Measurements from ENCODE around the gene IL16. TPM values are rescaled to one million over a fixed set of nuclear protein-coding genes. Genes with fewer than 3 reads are reported as not detected.
A peak's percentile ranks its signal among the peaks of the same experiment; 100 is the strongest.
"Not testable (repeated sequence)": the region's sequence is repeated elsewhere in the genome, so short reads cannot be mapped to it uniquely, and the experiment has no call there.

IL16 gene
- total RNA-seq, 1 donor from 2014 or later: 34.6 TPM

- H3K4me1 ChIP-seq: peaks cover 30% of the 10 kb centered on the region
- ATAC-seq (no peak), DNase-seq (no peak)
- TF ChIP-seq CTCF (IDR thresholded peaks at IDR 0.05): no peak
- no peak overlapping the region for H3K27ac ChIP-seq
- H3K9me3 ChIP-seq: no peaks in the 10 kb centered on the region
- H3K36me3 ChIP-seq: no peaks in the 10 kb centered on the region
- intact Hi-C loops (cut with DNase I): loop anchor here (10.0 kb wide), 1 partner anchor 108 kb away; no protein-coding TSS in a partner anchor
- no peaks in the 10 kb centered on the region for H3K27me3 ChIP-seq (ENCODE audit: low read depth)
- no peak overlapping the region for H3K4me3 ChIP-seq
These were observed 40.4 kb upstream of the IL16 start for GRCh38 chr15:81156324-81156723.

- DNase-seq (no peak), ATAC-seq (peak; percentile 57 to 64)
- Histone ChIP-seq H3K27ac (no peak overlapping the region), H3K4me3 (no peak overlapping the region), H3K27me3 (ENCODE audit: low read depth) (no peaks in the 10 kb centered on the region), H3K9me3 (no peaks in the 10 kb centered on the region), H3K4me1 (peaks cover 36% of the 10 kb centered on the region), H3K36me3 (no peaks in the 10 kb centered on the region)
- intact Hi-C loops (cut with DNase I): loop anchor here (10.0 kb wide), 1 partner anchor 107 kb away; no protein-coding TSS in a partner anchor
- TF ChIP-seq CTCF (IDR thresholded peaks at IDR 0.05): no peak
These were observed 39.3 kb upstream of the IL16 start for GRCh38 chr15:81157195-81157938.

- peaks cover 36% of the 10 kb centered on the region for H3K4me1 ChIP-seq
- H3K36me3 ChIP-seq: no peaks in the 10 kb centered on the region
- no peak for DNase-seq
- no peak overlapping the region for H3K4me3 ChIP-seq
- H3K27me3 ChIP-seq (ENCODE audit: low read depth): no peaks in the 10 kb centered on the region
- no peak for TF ChIP-seq CTCF (IDR thresholded peaks at IDR 0.05)
- H3K27ac ChIP-seq: no peak overlapping the region
- intact Hi-C loops (cut with DNase I): loop anchor here (10.0 kb wide), 1 partner anchor 107 kb away; no protein-coding TSS in a partner anchor
- no peak for ATAC-seq
- H3K9me3 ChIP-seq: no peaks in the 10 kb centered on the region
These were observed 38.8 kb upstream of the IL16 start for GRCh38 chr15:81157939-81158223.

- not testable (repeated sequence) for H3K27ac ChIP-seq; ATAC-seq; DNase-seq; H3K4me3 ChIP-seq; H3K27me3 ChIP-seq (ENCODE audit: low read depth); H3K9me3 ChIP-seq; H3K36me3 ChIP-seq
- H3K4me1 ChIP-seq: peaks cover 36% of the 10 kb centered on the region
- intact Hi-C loops (cut with DNase I): loop anchor here (10.0 kb wide), 1 partner anchor 106 kb away; no protein-coding TSS in a partner anchor
These were observed 38.1 kb upstream of the IL16 start for GRCh38 chr15:81158561-81158960.

GRCh38 chr15:81160312-81161159 lies 36.1 kb upstream of the IL16 start:
- H3K27ac ChIP-seq: peak overlapping the region; percentile 62
- ATAC-seq (peak; percentile 25 to 43), DNase-seq (no peak)
- no peak overlapping the region for H3K4me3 ChIP-seq
- no peaks in the 10 kb centered on the region for H3K36me3 ChIP-seq
- no peaks in the 10 kb centered on the region for H3K27me3 ChIP-seq (ENCODE audit: low read depth)
- no peaks in the 10 kb centered on the region for H3K9me3 ChIP-seq
- H3K4me1 ChIP-seq: peaks cover 48% of the 10 kb centered on the region
- TF ChIP-seq CTCF (IDR thresholded peaks at IDR 0.05): no peak
- intact Hi-C loops (cut with DNase I): no loop called here

Measured in lower lobe of right lung (tissue), 2 donors.